GM18502 (cell line): ENCODE data around the gene TNS4.
A peak's percentile ranks its signal among the peaks of the same experiment; 100 is the strongest.
"Not testable (repeated sequence)": the region's sequence is repeated elsewhere in the genome, so short reads cannot be mapped to it uniquely, and the experiment has no call there.

Experiments used
- ATAC-seq: cut with Tn5 transposase; IDR thresholded peaks from one replicate; pipeline ENCODE4 v1.9.1; 2021; ENCODE audit warnings: mild to moderate bottlenecking; ENCODE audit not compliant: unreplicated experiment, poor library complexity

The TNS4 gene

GRCh38 chr17:40501499-40501911, at the start of gene TNS4:
Gene TNS4, minus strand, starts transcription at chr17:40501623. Its CDS starts 5,198 bp downstream, at chr17:40496425.
- no peak for ATAC-seq

GRCh38 chr17:40550608-40551007, 49.2 kb upstream of the TNS4 start:
- no peak for ATAC-seq

GRCh38 chr17:40548982-40549685, 47.7 kb upstream of the TNS4 start:
- no peak for ATAC-seq

GRCh38 chr17:40548491-40548981, 47.1 kb upstream of the TNS4 start:
- ATAC-seq: no peak

GRCh38 chr17:40547785-40548478, 46.5 kb upstream of the TNS4 start:
- no peak for ATAC-seq

- ATAC-seq: no peak
Observed at GRCh38 chr17:40547079-40547784, 45.8 kb upstream of the TNS4 start.

GRCh38 chr17:40546497-40546896, 45.1 kb upstream of the TNS4 start:
- ATAC-seq: not testable (repeated sequence)

- ATAC-seq: no peak
Observed at GRCh38 chr17:40545660-40546059, 44.2 kb upstream of the TNS4 start.

- peak; percentile 51 for ATAC-seq
Observed at GRCh38 chr17:40542558-40543411, 41.4 kb upstream of the TNS4 start.

GRCh38 chr17:40541873-40542557, 40.6 kb upstream of the TNS4 start:
- no peak for ATAC-seq

- ATAC-seq: no peak
Observed at GRCh38 chr17:40541060-40541872, 39.8 kb upstream of the TNS4 start.

- no peak for ATAC-seq
Observed at GRCh38 chr17:40540448-40540847, 39.0 kb upstream of the TNS4 start.

GRCh38 chr17:40539711-40540411, 38.4 kb upstream of the TNS4 start:
- ATAC-seq: no peak

- no peak for ATAC-seq
Observed at GRCh38 chr17:40538936-40539705, 37.7 kb upstream of the TNS4 start.

- no peak for ATAC-seq
Observed at GRCh38 chr17:40538019-40538935, 36.9 kb upstream of the TNS4 start.
